SHP77 (cell line): ENCODE data around the gene ELMO3.

Experiments
- DNase-seq, 2 experiments: peaks; one replicate each; lab custom pipeline; 2025; lab: John Stamatoyannopoulos, UW

Gene ELMO3

DNA sequence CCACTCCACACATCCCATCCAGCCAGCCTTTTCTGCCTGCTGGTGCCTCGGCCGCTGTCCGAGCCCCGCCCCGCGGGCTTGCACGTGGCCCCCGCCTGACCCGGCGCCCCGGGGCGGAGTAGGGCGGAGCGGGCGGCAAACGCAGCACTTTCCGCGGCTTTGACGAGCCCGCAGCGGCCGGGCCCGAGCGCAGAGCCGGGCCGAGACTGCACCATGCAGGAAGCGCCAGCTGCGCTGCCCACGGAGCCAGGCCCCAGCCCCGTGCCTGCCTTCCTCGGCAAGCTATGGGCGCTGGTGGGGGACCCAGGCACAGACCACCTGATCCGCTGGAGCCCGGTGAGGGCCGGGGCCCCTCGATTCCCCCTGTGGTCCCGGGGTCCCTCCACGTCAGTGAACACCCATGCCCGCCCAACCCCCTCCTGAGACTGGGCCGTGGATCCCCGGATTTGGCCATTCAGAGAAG is 34.3 kb upstream of the ELMO3 start, which contains the start of gene HSF4:
Gene HSF4, plus strand, starts transcription at position 147 of the 463 bp plus-strand sequence. Its CDS starts 67 bp downstream, at position 214.
- no peak for DNase-seq

DNA sequence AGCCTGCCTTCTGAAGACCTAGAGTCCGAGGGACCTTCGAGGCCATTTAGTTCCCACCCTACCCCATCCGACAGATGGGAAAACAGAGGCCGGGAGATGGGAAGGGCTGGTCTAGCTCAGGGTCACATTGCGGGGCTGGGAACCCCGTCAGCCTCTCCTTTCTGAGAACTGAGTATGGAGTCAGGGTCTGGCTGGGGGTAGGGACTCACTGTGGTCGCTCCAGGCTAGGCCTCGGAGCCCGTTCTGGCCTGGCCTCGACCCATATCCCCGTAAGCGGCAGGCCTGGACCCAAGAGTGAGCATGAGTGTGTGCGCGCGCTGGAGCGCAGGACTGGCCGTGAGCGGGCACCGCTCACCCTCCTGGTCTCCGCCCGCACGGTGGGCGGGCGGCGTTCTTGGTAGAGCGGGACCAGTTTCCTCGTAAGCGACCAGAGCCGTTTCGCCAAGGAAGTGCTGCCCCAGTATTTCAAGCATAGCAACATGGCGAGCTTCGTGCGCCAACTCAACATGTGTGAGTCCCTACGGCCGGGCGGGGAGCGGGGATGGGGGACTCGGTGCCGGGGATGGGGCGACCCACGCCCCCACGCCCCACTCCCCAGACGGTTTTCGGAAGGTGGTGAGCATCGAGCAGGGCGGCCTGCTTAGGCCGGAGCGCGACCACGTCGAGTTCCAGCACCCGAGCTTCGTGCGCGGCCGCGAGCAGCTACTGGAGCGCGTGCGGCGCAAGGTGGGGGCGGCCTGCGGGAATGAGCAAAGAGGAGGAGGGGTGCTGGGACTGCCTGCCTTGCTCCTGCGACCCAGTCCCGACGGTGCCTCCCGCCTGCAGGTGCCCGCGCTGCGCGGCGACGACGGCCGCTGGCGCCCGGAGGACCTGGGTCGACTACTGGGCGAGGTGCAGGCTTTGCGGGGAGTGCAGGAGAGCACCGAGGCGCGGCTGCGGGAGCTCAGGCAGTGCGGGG is 33.5 kb upstream of the ELMO3 start:
- no peak for DNase-seq

DNA sequence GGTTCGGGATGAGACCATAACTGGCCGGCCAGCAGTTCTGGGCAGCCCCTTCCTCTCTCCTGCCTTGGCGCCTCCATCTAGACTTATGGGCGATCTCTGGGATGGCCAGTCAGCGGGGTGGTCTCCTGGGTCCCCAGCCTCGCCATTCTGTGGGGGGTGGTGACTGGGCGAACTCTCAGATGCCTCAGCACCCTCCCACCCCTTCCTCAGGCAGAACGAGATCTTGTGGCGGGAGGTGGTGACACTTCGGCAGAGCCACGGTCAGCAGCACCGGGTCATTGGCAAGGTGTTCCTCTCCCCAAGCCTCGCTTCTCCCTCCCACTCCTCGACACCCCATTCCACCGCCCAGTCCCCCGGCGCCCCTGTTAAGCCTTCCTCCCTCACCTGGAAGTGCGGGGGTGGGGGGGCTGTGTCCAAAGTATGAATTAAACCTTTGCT is 32.8 kb upstream of the ELMO3 start:
- no peak for DNase-seq

DNA sequence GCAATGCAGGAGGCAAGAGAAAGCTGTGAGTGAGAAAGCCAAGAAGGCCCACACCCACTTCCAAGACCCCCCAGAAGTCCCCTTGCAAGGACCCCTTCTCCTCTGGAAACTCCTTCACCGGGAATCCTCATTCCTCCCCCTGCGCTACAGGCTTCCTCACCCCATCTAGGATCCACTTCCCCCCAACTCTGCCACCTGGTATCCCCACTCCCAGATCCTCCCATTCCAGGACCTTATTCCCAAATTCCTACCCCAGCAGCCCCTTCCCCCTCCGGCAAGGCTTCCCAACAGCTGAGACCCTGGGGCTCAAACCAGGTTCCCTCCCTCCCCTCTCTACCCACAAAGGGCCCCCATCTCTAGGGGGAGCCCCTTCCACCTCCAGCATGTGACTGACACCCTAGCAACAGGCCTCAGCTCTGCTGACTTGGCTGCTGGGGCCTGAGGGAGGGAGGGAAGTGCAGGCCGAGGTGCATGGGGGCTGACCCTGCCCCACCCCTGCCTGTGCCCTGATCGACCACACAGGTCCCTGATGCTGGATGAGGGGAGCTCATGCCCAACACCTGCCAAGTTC is 32.2 kb upstream of the ELMO3 start:
- DNase-seq: no peak

DNA sequence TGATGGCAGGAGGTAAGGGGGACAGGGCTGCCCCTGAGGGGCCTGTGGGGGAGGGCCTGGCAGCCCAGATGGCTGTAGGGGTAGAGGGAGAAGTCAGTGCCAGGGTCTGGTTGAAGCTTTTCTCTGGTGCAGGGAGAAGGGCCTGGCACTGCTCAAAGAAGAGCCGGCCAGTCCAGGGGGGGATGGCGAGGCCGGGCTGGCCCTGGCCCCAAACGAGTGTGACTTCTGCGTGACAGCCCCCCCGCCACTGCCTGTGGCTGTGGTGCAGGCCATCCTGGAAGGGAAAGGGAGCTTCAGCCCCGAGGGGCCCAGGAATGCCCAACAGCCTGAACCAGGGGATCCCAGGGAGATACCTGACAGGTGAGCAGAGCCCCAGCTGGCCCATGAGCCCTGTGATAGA is 31.3 kb upstream of the ELMO3 start:
- DNase-seq: no peak

DNA sequence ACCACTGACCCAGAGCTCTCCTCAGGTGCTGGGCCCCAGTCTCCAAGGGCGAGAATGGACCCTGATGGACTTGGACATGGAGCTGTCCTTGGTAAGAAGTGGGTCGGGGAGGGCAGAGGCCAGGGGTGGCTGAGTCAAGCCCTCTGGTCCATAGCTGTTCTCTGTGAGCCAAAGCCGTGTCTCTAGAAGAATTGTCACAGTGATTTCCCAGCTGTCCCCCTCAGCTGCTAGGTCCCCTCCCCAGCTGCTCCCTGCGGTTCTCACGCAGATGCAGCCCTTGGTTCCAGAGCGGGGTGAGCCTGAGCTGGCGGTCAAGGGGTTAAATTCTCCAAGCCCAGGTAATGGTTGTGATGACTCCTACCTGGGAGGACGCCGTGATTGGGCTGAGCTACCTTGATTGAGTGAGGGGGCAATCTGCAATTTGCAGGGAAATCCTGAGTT is 29.9 kb upstream of the ELMO3 start:
- no peak for DNase-seq

DNA sequence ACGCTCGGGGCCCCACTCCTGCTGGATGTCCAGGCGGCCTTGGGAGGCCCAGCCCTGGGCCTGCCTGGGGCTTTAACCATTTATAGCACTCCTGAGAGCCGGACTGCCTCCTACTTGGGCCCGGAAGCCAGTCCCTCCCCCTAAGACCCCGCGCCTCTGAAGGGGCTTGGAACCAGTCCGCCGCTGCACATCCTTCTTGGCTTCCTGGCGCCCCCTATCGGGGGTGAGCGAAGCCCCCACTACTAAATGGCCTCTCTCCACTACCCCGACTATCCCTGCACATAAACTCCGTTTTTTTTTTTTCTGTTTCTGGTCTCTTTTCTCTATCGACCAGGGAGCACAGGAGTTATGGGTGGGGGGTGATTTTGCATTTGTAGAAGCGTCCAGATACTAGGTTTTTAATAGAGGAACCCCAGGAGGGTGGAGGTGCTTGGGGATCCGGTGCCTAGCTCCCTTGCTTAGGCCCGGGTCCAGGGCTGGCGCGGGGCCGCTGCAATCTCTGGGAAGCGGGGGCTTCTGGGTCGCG is 29.2 kb upstream of the ELMO3 start:
- DNase-seq: peak; percentile 33 to 67

DNA sequence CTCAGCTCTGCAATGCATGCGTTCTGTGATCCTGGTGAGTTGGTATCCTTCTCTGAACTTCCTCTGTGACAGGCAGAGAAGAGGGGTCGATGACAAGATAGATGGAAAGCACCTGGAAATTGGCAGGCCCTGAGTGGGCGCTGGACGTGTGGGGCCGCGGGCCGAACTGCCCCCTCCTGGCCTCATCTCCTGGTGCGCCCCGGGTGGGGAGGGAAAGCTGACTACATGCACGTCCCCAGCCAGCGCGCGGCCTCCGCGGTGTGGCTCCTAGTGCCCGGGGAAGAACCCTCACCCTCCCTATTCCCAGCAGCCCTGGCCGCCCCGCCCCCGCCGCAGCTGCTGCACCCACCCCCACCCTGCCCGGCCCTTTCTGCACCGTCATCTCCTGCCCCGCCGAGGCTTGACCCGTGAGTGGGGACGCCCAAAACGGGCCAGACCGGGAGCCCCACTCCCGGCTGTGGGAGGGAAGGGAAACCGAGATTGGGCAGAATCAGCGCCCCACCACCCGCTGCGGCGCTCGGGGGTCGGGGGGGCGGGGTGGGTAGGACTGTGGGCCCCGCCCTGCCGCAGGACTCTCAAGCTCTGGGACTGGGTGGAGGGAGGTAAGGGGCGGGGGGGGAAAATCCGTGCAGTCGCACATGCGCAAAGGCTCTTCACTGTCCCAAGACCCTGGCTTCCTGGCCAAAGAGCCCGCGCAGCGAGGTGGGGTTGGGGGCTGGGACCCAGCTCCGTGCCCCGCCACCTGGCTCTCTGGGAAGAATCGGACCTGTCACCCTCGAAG is 28.6 kb upstream of the ELMO3 start, which contains the start of gene NOL3:
Gene NOL3, plus strand, starts transcription at position 371 of the 781 bp plus-strand sequence.
- peak; percentile 86 to 88 for DNase-seq

DNA sequence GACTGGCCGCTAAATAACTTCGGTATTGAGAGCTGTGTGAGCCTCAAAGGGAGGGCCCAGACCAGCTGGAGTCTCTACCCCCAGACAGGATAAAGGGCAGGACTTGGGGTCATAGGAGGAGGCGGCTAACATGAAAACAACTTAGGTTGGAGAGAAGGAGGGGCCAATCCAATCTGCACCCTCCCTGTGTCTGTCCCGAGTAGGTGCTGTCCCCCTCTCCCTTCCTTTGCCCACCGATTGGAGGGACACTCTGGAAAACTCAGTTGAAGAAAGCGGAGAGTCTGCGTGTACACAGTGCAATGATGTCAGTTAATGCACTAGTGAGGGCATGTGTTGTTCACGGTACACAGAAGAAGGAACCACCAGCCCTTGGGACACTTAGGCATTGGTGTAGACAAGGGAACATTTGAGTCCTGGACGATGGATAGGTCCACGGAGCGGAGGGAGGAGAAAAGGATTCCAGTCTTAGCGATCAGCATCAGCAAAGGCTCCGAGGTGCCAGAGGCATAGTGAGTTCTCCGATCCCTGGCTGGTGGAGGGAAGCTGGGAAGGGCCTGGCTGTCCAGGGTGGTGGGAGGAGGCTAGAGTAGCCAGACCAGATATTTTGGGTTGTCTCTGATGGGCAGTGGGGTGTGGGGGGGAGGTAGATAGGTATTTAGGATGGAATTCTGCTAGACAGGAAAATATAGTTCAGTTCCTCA is 27.8 kb upstream of the ELMO3 start:
- DNase-seq: no peak

DNA sequence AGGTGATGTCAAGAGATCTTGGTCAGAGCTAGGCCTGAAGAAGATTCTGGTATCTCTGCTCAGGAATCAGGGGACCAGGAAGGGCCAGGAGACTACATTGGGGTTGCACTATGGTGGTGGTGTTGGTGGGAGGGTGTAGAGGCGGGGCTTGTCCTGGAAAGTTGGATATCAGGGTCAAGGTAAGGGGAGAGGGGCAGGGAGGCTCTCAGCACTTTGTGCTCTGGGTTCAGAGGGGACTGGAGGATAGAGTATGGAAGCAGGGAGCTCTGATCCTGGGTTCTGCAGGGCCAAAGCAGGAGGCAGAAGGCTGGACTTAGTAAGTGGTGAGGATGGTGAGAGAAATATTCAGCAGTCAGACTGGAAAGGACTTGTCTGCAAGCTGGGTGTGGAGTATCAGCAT is 25.6 kb upstream of the ELMO3 start:
- no peak for DNase-seq

DNA sequence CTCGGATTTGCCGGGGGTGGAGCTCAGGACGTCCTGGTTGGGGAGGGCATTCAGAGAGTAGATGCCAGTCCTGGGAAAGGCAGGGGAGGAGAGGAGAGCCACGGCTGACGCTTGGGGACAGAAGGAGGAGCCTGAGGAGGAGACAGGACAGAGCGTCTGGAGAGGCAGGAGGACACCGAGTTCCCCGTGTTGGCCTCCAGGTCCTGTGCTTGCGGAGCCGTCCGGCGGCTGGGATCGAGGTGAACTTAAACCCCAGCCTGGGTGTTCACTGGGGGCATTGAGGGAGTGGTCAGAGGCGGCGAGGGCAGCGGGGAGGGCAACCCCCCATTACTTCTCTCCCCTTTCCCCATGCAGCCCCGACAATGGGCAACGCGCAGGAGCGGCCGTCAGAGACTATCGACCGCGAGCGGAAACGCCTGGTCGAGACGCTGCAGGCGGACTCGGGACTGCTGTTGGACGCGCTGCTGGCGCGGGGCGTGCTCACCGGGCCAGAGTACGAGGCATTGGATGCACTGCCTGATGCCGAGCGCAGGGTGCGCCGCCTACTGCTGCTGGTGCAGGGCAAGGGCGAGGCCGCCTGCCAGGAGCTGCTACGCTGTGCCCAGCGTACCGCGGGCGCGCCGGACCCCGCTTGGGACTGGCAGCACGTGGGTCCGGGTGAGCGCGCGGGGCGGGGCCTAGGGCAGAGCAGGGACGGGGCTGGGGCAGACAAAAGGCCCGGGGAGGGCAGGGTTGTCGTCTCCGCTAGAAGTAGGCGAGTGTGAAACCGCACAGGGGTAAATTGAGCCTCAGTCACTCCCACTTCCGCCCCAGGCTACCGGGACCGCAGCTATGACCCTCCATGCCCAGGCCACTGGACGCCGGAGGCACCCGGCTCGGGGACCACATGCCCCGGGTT is 24.9 kb upstream of the ELMO3 start:
- peak; percentile 84 to 90 for DNase-seq

DNA sequence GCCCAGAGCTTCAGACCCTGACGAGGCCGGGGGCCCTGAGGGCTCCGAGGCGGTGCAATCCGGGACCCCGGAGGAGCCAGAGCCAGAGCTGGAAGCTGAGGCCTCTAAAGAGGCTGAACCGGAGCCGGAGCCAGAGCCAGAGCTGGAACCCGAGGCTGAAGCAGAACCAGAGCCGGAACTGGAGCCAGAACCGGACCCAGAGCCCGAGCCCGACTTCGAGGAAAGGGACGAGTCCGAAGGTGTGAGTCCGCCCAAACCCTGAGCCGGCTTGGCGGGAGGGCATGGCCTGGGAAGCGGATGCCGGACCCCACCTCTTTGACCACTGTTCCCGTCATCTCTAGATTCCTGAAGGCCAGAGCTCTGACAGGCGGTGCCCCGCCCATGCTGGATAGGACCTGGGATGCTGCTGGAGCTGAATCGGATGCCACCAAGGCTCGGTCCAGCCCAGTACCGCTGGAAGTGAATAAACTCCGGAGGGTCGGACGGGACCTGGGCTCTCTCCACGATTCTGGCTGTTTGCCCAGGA is 24.2 kb upstream of the ELMO3 start:
- DNase-seq: no peak

DNA sequence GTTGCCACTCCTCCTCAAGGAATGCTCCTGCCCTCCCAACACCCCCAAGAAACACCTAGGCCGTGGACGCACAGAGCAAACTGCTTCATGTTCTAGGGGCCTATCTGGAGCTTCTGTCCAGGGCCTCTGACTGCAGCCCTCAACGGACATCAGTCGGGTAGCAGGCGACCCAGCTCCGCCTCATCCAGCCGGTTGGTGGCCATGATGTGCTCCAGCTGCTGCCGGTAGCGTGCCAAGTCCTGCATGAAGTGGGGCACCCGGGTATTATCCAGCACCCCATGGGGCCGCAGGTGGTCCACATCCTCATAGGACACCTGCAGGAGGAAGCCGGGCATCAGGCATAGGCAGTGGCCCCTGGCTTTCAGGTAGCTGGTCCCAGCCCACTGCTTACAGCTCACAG is 22.3 kb upstream of the ELMO3 start:
- no peak for DNase-seq

DNA sequence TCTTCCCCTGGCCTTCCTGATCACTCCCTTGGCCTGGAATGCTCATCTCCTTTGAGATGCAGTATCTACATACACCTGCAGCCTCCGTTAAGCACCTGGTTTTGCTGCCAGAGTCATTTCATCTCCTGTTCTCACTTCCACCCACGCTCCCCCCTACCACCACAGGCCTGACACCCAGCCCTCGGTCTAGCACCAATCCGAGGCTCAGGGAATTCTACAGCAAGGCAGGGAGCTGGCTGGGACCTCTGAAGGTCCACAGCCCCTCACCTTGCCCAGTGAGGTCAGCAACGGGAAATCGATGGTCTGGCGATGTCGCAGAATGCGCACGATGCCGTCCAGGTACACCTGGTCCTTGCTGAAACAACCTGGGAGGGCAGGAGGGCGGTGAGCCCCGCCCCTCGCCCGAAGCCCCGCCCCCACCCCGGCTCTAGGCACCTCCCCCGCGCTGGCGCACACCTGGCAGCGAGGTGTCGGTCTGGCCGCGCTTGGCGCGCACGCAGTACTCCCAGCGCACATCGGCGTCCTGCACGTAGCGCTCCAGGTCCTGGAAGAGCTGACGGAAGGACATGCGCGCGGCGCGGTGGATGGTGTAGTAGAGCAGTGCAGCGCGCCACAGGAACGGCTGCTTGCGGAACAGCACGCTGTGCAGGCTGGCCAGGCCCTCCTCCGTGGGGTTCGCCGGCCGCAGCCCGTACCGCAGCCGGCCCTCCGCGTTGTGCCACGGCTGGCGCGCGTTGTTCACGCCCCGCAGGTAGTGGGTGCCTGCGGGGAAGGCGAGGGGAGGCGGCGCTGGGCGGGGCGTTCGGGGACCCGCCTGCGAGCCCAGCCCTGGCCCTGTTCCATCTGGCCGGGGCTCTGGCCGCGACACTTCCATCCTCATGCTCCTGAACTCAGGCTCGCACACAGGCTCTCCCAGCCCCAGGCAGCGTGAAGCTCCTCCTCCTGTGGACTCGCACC is 20.9 kb upstream of the ELMO3 start:
- DNase-seq: peak; percentile 38 to 77

DNA sequence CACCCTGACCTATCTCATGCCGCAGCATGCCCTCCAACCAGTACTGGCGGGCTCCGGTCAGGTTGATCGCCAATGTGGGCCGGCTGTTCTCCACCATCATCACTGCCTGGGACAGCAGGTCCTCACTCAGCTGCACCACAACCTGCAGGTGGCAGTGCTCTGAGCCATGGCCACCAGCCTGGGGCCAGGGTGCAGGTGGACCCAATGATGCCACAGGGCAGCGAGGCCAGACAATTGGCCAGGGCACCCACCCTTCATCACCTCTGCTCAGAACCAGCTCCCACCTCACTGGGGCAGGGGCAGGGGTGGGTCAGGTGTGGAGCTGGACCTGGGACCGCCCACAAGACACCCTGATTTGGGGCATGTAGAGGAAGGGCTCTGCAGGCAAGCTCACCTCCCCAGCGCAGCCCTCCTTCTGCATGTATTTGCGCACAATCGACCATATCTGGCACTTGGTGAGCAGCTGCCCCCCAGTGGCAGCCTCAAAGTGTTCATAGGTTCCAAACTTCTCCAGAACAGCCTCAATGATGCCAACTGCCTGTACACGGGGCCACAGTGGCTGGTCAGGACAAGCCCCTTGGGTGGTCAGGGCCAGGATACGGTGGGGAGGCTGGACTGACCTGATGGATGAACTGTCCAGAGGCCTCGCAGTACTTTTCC is 19.4 kb upstream of the ELMO3 start:
- peak in 1 of 2 experiments; percentile 17 for DNase-seq

DNA sequence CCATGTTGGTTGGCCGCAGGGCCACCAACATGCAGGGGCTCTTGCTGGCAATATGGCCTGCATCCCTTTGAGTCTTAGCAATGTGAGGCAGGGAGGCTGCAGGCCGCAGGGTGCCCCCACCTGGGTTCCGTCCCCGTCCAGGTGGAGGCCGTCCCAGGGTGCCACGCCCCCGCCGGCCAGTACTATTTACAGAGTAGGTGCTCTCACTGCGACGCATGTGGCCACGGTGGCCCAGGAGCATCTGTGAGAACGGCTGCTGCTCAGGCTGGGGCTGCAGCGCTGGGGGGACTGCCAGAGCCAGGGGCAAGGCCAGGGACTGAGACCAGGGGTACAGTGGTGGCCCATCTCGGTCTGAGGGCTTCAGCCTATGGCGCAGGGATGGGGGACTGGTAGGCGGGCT is 18.8 kb upstream of the ELMO3 start:
- DNase-seq: no peak

DNA sequence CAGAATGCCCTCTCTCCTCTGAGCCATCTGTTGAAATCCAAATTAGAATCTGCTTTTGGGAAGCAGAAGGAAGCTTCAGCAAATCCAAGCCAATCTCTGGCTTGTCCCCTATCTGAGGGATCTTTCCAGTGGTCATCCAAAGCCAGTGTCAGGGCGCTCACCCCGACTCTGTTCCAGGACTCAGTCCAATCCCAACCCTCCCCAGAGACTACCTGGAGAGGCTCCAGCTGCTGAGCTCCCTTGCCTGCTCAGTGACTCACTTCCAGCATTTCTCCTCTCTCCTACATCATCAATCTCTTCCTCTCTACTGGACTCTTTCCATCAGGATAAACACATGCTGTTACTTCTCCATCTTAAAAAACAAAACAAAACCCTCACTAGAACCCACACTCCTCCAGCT is 17.6 kb upstream of the ELMO3 start:
- no peak for DNase-seq

DNA sequence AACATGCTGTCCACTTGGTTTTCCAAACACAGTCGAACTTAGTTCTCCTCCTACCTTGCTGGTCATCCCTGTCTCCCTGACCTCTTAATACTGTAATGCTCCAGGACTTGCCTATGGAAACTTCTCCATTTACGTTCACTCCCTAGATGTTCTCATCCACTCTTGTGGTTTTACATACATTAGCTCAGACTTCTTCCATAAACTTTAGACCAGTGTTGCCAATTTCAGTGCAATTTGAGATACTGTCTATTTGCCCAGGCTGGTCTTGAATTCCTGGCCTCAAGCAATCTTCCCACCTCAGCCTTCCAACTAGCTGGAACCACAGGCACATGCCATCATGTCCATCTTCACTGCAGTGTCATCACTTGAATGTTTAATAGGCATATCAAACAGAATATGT is 16.6 kb upstream of the ELMO3 start:
- DNase-seq: no peak
